HepG2 (cell line): Measurements from ENCODE around the gene PFAS. TPM values are rescaled to one million over a fixed set of nuclear protein-coding genes. Genes with fewer than 3 reads are reported as not detected.

Source experiments
- CCDC6 ChIP-seq: sonication (generic); formaldehyde crosslinking; IDR thresholded peaks from 2 replicates; pipeline ENCODE4 v1.8.1; 2022; ENCODE audit warnings: mild to moderate bottlenecking, missing genetic modification reagents, moderate library complexity
- HMG20B ChIP-seq: conservative IDR thresholded peaks from 2 replicates; pipeline ENCODE4 v1.6.1; 2016; ENCODE audit warnings: missing genetic modification reagents, missing compliant biosample characterization
- HOXA9 ChIP-seq: sonication (generic); formaldehyde crosslinking; IDR thresholded peaks from 2 replicates; pipeline ENCODE4 v1.8.1; 2022; ENCODE audit warnings: missing genetic modification reagents, mild to moderate bottlenecking, moderate library complexity, borderline replicate concordance
- MED1 ChIP-seq: sonication (generic); formaldehyde crosslinking; IDR thresholded peaks from 2 replicates; pipeline ENCODE4 v1.4.0; 2020; ENCODE audit warnings: missing genetic modification reagents
- SOX6 ChIP-seq, 2 experiments: fragments of 450-650 bp in 1 of 2; sonication (generic) in 1 of 2; formaldehyde crosslinking in 1 of 2; IDR thresholded peaks; 2 replicates each; pipeline versions ENCODE4 v1.4.0 to v1.6.1; 2017 to 2020; ENCODE audit warnings: antibody characterized with exemption in 1 of 2, mild to moderate bottlenecking in 1 of 2, missing genetic modification reagents in 1 of 2
- TARDBP ChIP-seq: sonication (generic); formaldehyde crosslinking; IDR thresholded peaks from 2 replicates; pipeline ENCODE4 v1.8.0; 2022; ENCODE audit warnings: mild to moderate bottlenecking, missing genetic modification reagents
- ZFP1 ChIP-seq: IDR thresholded peaks from 2 replicates; pipeline ENCODE4 v1.6.1; 2016
- ZKSCAN8 ChIP-seq: IDR thresholded peaks from 2 replicates; pipeline ENCODE4 v1.6.1; 2016; ENCODE audit warnings: borderline replicate concordance, missing genetic modification reagents, missing compliant biosample characterization
- ZNF282 ChIP-seq: fragments of 450-650 bp; IDR thresholded peaks from 2 replicates; pipeline ENCODE4 v1.6.1; 2018; ENCODE audit not compliant: partially characterized antibody
- ZNF747 ChIP-seq: sonication (generic); formaldehyde crosslinking; IDR thresholded peaks from 2 replicates; pipeline ENCODE4 v1.8.1; 2023; ENCODE audit warnings: missing genetic modification reagents, mild to moderate bottlenecking, borderline replicate concordance
- polyA plus RNA-seq, 8 experiments: library from polyadenylated mRNA; depleted of rRNA in 3 of 8; stranded (reverse) in 7 of 8; unstranded in 1 of 8; fragments of >200 nt; fragmentation: Illumina TruSeq in 4 of 8; extraction: Trizol in 4 of 8; gene quantifications; 2 replicates each; pipeline versions ENCODE4 v1.2.1 to v1.2.3, GENCODE V29; 2011 to 2016; ENCODE audit warnings: low read depth in 4 of 8, missing spikeins in 1 of 8, mixed read lengths in 1 of 8; ENCODE audit not compliant: insufficient read depth in 1 of 8
- total RNA-seq, 5 experiments: library from RNA; depleted of rRNA; stranded (reverse); fragments of >200 nt; fragmentation: Illumina TruSeq; extraction: Trizol; gene quantifications; 2 replicates each; pipeline ENCODE4 v1.2.3, GENCODE V29; 2016; ENCODE audit warnings: low read depth in 1 of 5
- TF ChIP-seq, protein P1 (sequence below): IDR thresholded peaks from 2 replicates; pipeline ENCODE4 v1.6.1; 2012; ENCODE audit warnings: low read depth, low read length, improper control_type of control experiment
- TF ChIP-seq, protein P2 (sequence below): sonication (generic); formaldehyde crosslinking; IDR thresholded peaks from 2 replicates; pipeline ENCODE4 v1.4.0; 2020; ENCODE audit warnings: missing genetic modification reagents
- TF ChIP-seq, protein P3 (sequence below): sonication (generic); formaldehyde crosslinking; IDR thresholded peaks from 2 replicates; pipeline ENCODE4 v1.8.0; 2022; ENCODE audit warnings: missing genetic modification reagents, low read depth, mild to moderate bottlenecking, borderline replicate concordance
- TF ChIP-seq, protein P4 (sequence below): IDR thresholded peaks from 2 replicates; pipeline ENCODE4 v1.6.1; 2016; ENCODE audit warnings: missing compliant biosample characterization, missing genetic modification reagents, borderline replicate concordance
- TF ChIP-seq, protein P5 (sequence below): sonication (generic); formaldehyde crosslinking; IDR thresholded peaks from 2 replicates; pipeline ENCODE4 v1.9.0; 2022; ENCODE audit warnings: missing genetic modification reagents, mild to moderate bottlenecking, borderline replicate concordance
- TF ChIP-seq, protein P6 (sequence below): sonication (generic); formaldehyde crosslinking; IDR thresholded peaks from 2 replicates; pipeline ENCODE4 v1.5.0; 2020; ENCODE audit warnings: mild to moderate bottlenecking, missing genetic modification reagents
- TF ChIP-seq, protein P7 (sequence below): sonication (generic); formaldehyde crosslinking; IDR thresholded peaks from 2 replicates; pipeline ENCODE4 v1.5.0; 2020; ENCODE audit warnings: missing genetic modification reagents, mild to moderate bottlenecking, borderline replicate concordance

PFAS gene
- total and polyA plus RNA-seq, 2 of the 13 experiments (the other 11 are each of a cell fraction or from before 2014, with no cell fraction given), result 49.4 to 58.2 TPM

DNA sequence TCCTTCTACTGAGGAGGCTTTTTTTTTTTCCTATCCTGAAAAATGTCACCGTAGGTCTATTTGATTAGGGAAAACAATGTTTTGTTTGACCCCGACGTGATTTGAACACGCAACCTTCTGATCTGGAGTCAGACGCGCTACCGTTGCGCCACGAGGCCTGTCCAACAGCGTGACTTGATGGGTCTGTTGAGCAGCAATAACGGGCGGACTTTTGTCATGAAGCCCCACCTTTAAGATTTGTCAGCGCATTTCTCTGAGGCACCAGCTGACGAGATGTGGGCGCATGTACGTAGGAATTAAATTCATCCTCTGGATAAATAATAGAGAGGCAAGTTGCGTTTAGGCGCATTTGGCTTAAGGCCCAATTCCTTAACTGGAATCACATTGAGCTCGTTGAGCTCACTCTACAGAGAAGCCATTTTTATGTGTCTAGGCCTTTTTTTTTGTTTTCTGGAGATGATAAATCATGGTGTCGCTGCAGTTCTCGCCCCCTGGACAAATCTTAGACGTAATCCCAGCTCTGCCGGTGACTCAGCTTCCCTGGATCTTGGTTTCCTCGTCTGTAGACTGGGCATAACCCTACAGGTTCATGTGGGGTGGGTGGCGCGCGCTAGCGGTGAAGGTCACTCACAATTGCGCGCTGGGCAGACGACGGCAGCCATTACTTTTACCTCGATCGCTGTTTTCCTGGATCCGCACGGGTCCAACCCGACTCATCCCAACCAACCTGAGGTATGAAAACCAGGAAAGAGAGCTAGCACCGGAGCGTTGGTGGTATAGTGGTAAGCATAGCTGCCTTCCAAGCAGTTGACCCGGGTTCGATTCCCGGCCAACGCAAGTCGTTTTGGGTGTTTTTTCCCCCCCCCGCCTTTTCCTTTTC is 28.1 kb upstream of the PFAS start (continued):
- TF ChIP-seq CCDC6 (CRISPR knock-in tag) (0 out of 2 replicates have a peak, but pooled peaks have one; percentile 43), HOXA9 (CRISPR knock-in tag) (0 out of 2 replicates have a peak, but pooled peaks have one; percentile 7), ZKSCAN8 (CRISPR knock-in tag) (peak; percentile 52; the same call in 1 of the 2 replicates), ZFP1 (0 out of 2 replicates have a peak, but pooled peaks have one; percentile 57), ZNF282 (no peak), HMG20B (CRISPR knock-in tag) (0 out of 2 replicates have a peak, but pooled peaks have one; percentile 8), ZNF747 (CRISPR knock-in tag) (peak; percentile 55; the same call in 1 of the 2 replicates), MED1 (CRISPR knock-in tag) (peak; percentile 59; the same call in 1 of the 2 replicates), SOX6 (IDR thresholded peaks at IDR 0.05) (no peak), SOX6 (CRISPR knock-in tag; IDR thresholded peaks at IDR 0.05) (peak; percentile 67), TARDBP (CRISPR knock-in tag) (peak; percentile 60; the same call in 1 of the 2 replicates)
- TF ChIP-seq, protein P1, sequence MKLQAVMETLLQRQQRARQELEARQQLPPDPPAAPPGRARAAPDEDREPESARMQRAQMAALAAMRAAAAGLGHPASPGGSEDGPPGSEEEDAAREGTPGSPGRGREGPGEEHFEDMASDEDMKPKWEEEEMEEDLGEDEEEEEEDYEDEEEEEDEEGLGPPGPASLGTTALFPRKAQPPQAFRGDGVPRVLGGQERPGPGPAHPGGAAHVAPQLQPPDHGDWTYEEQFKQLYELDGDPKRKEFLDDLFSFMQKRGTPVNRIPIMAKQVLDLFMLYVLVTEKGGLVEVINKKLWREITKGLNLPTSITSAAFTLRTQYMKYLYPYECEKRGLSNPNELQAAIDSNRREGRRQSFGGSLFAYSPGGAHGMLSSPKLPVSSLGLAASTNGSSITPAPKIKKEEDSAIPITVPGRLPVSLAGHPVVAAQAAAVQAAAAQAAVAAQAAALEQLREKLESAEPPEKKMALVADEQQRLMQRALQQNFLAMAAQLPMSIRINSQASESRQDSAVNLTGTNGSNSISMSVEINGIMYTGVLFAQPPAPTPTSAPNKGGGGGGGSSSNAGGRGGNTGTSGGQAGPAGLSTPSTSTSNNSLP, result peak; percentile 83
- TF ChIP-seq, protein P2, sequence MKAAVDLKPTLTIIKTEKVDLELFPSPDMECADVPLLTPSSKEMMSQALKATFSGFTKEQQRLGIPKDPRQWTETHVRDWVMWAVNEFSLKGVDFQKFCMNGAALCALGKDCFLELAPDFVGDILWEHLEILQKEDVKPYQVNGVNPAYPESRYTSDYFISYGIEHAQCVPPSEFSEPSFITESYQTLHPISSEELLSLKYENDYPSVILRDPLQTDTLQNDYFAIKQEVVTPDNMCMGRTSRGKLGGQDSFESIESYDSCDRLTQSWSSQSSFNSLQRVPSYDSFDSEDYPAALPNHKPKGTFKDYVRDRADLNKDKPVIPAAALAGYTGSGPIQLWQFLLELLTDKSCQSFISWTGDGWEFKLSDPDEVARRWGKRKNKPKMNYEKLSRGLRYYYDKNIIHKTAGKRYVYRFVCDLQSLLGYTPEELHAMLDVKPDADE (CRISPR knock-in tag), result no peak
- TF ChIP-seq, protein P3, sequence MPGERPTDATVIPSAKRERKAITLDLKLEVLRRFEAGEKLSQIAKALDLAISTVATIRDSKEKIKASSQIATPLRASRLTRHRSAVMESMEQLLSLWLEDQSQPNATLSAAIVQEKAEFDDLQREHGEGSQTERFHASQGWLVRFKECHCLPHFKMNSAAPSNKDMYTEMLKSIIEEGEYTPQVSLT (CRISPR knock-in tag), result no peak
- TF ChIP-seq, protein P4, sequence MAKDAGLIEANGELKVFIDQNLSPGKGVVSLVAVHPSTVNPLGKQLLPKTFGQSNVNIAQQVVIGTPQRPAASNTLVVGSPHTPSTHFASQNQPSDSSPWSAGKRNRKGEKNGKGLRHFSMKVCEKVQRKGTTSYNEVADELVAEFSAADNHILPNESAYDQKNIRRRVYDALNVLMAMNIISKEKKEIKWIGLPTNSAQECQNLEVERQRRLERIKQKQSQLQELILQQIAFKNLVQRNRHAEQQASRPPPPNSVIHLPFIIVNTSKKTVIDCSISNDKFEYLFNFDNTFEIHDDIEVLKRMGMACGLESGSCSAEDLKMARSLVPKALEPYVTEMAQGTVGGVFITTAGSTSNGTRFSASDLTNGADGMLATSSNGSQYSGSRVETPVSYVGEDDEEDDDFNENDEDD (CRISPR knock-in tag), result peak; percentile 46; the same call in 1 of the 2 replicates
- TF ChIP-seq, protein P5, sequence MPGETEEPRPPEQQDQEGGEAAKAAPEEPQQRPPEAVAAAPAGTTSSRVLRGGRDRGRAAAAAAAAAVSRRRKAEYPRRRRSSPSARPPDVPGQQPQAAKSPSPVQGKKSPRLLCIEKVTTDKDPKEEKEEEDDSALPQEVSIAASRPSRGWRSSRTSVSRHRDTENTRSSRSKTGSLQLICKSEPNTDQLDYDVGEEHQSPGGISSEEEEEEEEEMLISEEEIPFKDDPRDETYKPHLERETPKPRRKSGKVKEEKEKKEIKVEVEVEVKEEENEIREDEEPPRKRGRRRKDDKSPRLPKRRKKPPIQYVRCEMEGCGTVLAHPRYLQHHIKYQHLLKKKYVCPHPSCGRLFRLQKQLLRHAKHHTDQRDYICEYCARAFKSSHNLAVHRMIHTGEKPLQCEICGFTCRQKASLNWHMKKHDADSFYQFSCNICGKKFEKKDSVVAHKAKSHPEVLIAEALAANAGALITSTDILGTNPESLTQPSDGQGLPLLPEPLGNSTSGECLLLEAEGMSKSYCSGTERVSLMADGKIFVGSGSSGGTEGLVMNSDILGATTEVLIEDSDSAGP (CRISPR knock-in tag), result peak; percentile 76
- TF ChIP-seq, protein P6, sequence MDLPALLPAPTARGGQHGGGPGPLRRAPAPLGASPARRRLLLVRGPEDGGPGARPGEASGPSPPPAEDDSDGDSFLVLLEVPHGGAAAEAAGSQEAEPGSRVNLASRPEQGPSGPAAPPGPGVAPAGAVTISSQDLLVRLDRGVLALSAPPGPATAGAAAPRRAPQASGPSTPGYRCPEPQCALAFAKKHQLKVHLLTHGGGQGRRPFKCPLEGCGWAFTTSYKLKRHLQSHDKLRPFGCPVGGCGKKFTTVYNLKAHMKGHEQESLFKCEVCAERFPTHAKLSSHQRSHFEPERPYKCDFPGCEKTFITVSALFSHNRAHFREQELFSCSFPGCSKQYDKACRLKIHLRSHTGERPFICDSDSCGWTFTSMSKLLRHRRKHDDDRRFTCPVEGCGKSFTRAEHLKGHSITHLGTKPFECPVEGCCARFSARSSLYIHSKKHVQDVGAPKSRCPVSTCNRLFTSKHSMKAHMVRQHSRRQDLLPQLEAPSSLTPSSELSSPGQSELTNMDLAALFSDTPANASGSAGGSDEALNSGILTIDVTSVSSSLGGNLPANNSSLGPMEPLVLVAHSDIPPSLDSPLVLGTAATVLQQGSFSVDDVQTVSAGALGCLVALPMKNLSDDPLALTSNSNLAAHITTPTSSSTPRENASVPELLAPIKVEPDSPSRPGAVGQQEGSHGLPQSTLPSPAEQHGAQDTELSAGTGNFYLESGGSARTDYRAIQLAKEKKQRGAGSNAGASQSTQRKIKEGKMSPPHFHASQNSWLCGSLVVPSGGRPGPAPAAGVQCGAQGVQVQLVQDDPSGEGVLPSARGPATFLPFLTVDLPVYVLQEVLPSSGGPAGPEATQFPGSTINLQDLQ, result no peak
- TF ChIP-seq, protein P7, sequence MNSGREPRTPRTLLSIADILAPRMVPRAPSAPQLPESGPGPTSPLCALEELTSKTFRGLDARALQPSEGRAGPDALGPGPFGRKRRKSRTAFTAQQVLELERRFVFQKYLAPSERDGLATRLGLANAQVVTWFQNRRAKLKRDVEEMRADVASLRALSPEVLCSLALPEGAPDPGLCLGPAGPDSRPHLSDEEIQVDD (CRISPR knock-in tag), result no peak
